Mesenchymal stem cell (in vitro differentiated cells and primary cell): Measurements from ENCODE around the gene LAMP2.
A peak's percentile ranks its signal among the peaks of the same experiment; 100 is the strongest.

Source experiments
- DNase-seq: peaks from one replicate; pipeline ENCODE4 v3.0.0-alpha.2; 2013
- H2AFZ ChIP-seq: one replicate; pipeline ENCODE4 v1.6.1; 2013; ENCODE audit warnings: low read depth, mild to moderate bottlenecking, control low read depth, inconsistent platforms, low read length, moderate library complexity
- H2AK5ac ChIP-seq: 2 replicates; pipeline ENCODE4 v1.6.1; 2013; ENCODE audit warnings: low read length, moderate library complexity, mild to moderate bottlenecking, inconsistent platforms; ENCODE audit not compliant: severe bottlenecking
- H2BK120ac ChIP-seq: one replicate; pipeline ENCODE4 v1.6.1; 2013; ENCODE audit warnings: low read depth, mild to moderate bottlenecking, inconsistent platforms, low read length, moderate library complexity
- H2BK12ac ChIP-seq, 2 experiments: one replicate each; pipeline ENCODE4 v1.6.1; 2013; ENCODE audit warnings: inconsistent platforms in 2 of 2, low read length in 2 of 2, mild to moderate bottlenecking in 2 of 2, moderate library complexity in 2 of 2, control low read depth in 1 of 2
- H2BK15ac ChIP-seq: one replicate; pipeline ENCODE4 v1.6.1; 2013; ENCODE audit warnings: mild to moderate bottlenecking, low read depth, inconsistent platforms; ENCODE audit not compliant: poor library complexity, severe bottlenecking
- H2BK5ac ChIP-seq: 2 replicates; pipeline ENCODE4 v1.6.1; 2013; ENCODE audit warnings: low read depth, mild to moderate bottlenecking, low read length, control low read depth, inconsistent platforms; ENCODE audit not compliant: poor library complexity, severe bottlenecking
- H3K14ac ChIP-seq, 2 experiments: one replicate each; pipeline ENCODE4 v1.6.1; 2013; ENCODE audit warnings: inconsistent platforms in 2 of 2, low read length in 2 of 2, control low read depth in 1 of 2, mild to moderate bottlenecking in 1 of 2, moderate library complexity in 1 of 2
- H3K18ac ChIP-seq, 2 experiments: one replicate each; pipeline ENCODE4 v1.6.1; 2013; ENCODE audit warnings: inconsistent platforms in 2 of 2, low read length in 2 of 2, control low read depth in 1 of 2, low read depth in 1 of 2, mild to moderate bottlenecking in 1 of 2
- H3K23ac ChIP-seq, 2 experiments: one replicate each; pipeline ENCODE4 v1.6.1; 2013; ENCODE audit warnings: inconsistent platforms in 2 of 2, low read length in 2 of 2, mild to moderate bottlenecking in 2 of 2, moderate library complexity in 2 of 2, control low read depth in 1 of 2
- H3K27ac ChIP-seq: 2 replicates; pipeline ENCODE4 v1.5.1; 2013; ENCODE audit warnings: mild to moderate bottlenecking, moderate library complexity, low read length, control low read depth, inconsistent platforms; ENCODE audit not compliant: poor library complexity, severe bottlenecking
- H3K27me3 ChIP-seq, 2 experiments: 2 replicates each; pipeline versions ENCODE4 v1.6.1 to v1.7.0; 2013; ENCODE audit warnings: low read length in 2 of 2, mild to moderate bottlenecking in 2 of 2, moderate library complexity in 2 of 2, control low read depth in 1 of 2, inconsistent platforms in 1 of 2; ENCODE audit not compliant: control insufficient read depth in 1 of 2, insufficient read depth in 1 of 2
- H3K36me3 ChIP-seq, 2 experiments: 2 replicates each; pipeline versions ENCODE4 v1.6.1 to v1.7.0; 2013; ENCODE audit warnings: low read length in 2 of 2, control low read depth in 1 of 2, inconsistent platforms in 1 of 2, low read depth in 1 of 2, mild to moderate bottlenecking in 1 of 2; ENCODE audit not compliant: insufficient read depth in 2 of 2, control insufficient read depth in 1 of 2
- H3K4ac ChIP-seq, 2 experiments: one replicate each; pipeline ENCODE4 v1.6.1; 2013; ENCODE audit warnings: inconsistent platforms in 2 of 2, low read length in 2 of 2, mild to moderate bottlenecking in 2 of 2, moderate library complexity in 2 of 2, control low read depth in 1 of 2, low read depth in 1 of 2
- H3K4me1 ChIP-seq: 2 replicates; pipeline ENCODE4 v1.6.1; 2013; ENCODE audit warnings: low read depth, low read length, control low read depth; ENCODE audit not compliant: control insufficient read depth, insufficient read depth
- H3K4me2 ChIP-seq: 2 replicates; pipeline ENCODE4 v1.6.1; 2013; ENCODE audit warnings: low read length, mild to moderate bottlenecking, inconsistent platforms; ENCODE audit not compliant: poor library complexity, severe bottlenecking
- H3K4me3 ChIP-seq, 2 experiments: 2 replicates each; pipeline versions ENCODE4 v1.5.1 to v1.7.0; 2013; ENCODE audit warnings: low read length in 2 of 2, mild to moderate bottlenecking in 2 of 2, control low read depth in 1 of 2, low read depth in 1 of 2; ENCODE audit not compliant: insufficient read depth in 1 of 2
- H3K79me1 ChIP-seq: replicated peaks from 2 replicates; pipeline ENCODE4 v1.6.1; 2013; ENCODE audit warnings: mild to moderate bottlenecking, control low read depth, low read length, inconsistent platforms; ENCODE audit not compliant: poor library complexity, severe bottlenecking
- H3K9ac ChIP-seq: 2 replicates; pipeline ENCODE4 v1.7.0; 2013; ENCODE audit warnings: mild to moderate bottlenecking, low read length, moderate library complexity
- H3K9me3 ChIP-seq: 2 replicates; pipeline ENCODE4 v1.7.0; 2013; ENCODE audit warnings: mild to moderate bottlenecking, low read length; ENCODE audit not compliant: control insufficient read depth
- H4K8ac ChIP-seq: one replicate; pipeline ENCODE4 v1.6.1; 2013; ENCODE audit warnings: inconsistent platforms, mild to moderate bottlenecking, low read length, moderate library complexity
- H4K91ac ChIP-seq: one replicate; pipeline ENCODE4 v1.6.1; 2013; ENCODE audit warnings: mild to moderate bottlenecking, low read length, inconsistent platforms
- WGBS: methylation state at CpG from one replicate; pipeline ENCODE4 v1.1.7; 2013; ENCODE audit warnings: mixed read lengths; 5-methylcytosine and 5-hydroxymethylcytosine counted together

LAMP2 gene

GRCh38 chrX:120486786-120487185 lies 17.7 kb upstream of the LAMP2 start:
- no peak overlapping the region for H2AK5ac ChIP-seq
- no peaks in the 10 kb centered on the region for H3K79me1 ChIP-seq
- no peak overlapping the region for H2BK120ac ChIP-seq
- H2AFZ ChIP-seq = no peak overlapping the region
- no peak overlapping the region for H2BK12ac ChIP-seq
- H3K23ac ChIP-seq = no peak overlapping the region
- no peak overlapping the region for H3K18ac ChIP-seq
- no peak overlapping the region for H2BK15ac ChIP-seq
- peaks cover 0 to 3% of the 10 kb centered on the region in 2 experiments for H3K27me3 ChIP-seq
- no peak overlapping the region for H2BK5ac ChIP-seq
- peak overlapping the region; percentile 54 for H3K4me2 ChIP-seq
- no peak overlapping the region for H3K14ac ChIP-seq
- no peak overlapping the region for H4K8ac ChIP-seq
- no peak overlapping the region for H4K91ac ChIP-seq
- peaks cover 2% of the 10 kb centered on the region for H3K4me1 ChIP-seq
- no peak overlapping the region for H3K4me3 ChIP-seq
- H3K27ac ChIP-seq = no peak overlapping the region
- H3K9ac ChIP-seq = no peak overlapping the region
- H3K9me3 ChIP-seq = no peaks in the 10 kb centered on the region
- H3K4ac ChIP-seq = no peak overlapping the region
- 65% methylated on average over 7 of the region's 9 CpGs for WGBS
- DNase-seq = no peak
- H3K36me3 ChIP-seq = no peaks in the 10 kb centered on the region

GRCh38 chrX:120485638-120486520 lies 16.8 kb upstream of the LAMP2 start:
- no peaks in the 10 kb centered on the region for H3K9me3 ChIP-seq
- H2BK5ac ChIP-seq = no peak overlapping the region
- peak overlapping the region; percentile 90 for H3K9ac ChIP-seq
- no peak overlapping the region for H3K23ac ChIP-seq
- no peak overlapping the region for H3K4ac ChIP-seq
- 8% methylated on average over 29 of the region's 39 CpGs for WGBS
- H4K8ac ChIP-seq = peak overlapping the region; percentile 90
- no peaks in the 10 kb centered on the region for H3K79me1 ChIP-seq
- H3K4me1 ChIP-seq = peaks cover 2% of the 10 kb centered on the region
- peak overlapping the region in 1 of 2 experiments; percentile 21 for H3K18ac ChIP-seq
- H3K36me3 ChIP-seq = no peaks in the 10 kb centered on the region
- H3K27ac ChIP-seq = peak overlapping the region; percentile 28
- no peak overlapping the region for H2BK15ac ChIP-seq
- no peak overlapping the region for H2AK5ac ChIP-seq
- DNase-seq = peak; percentile 78
- peak overlapping the region; percentile 34 for H2BK120ac ChIP-seq
- peak overlapping the region; percentile 57 for H3K4me2 ChIP-seq
- H3K14ac ChIP-seq = no peak overlapping the region
- H4K91ac ChIP-seq = peak overlapping the region; percentile 80
- peak overlapping the region; percentile 52 to 78 for H3K4me3 ChIP-seq
- H2AFZ ChIP-seq = peak overlapping the region; percentile 14
- peaks cover 0 to 5% of the 10 kb centered on the region in 2 experiments for H3K27me3 ChIP-seq
- H2BK12ac ChIP-seq = peak overlapping the region in 1 of 2 experiments; percentile 6

- Histone ChIP-seq H3K36me3 (no peaks in the 10 kb centered on the region), H3K9me3 (no peaks in the 10 kb centered on the region), H3K4me2 (no peak overlapping the region), H3K9ac (peak overlapping the region; percentile 90), H3K4me1 (peaks cover 2% of the 10 kb centered on the region), H3K4ac (no peak overlapping the region), H2AFZ (no peak overlapping the region), H2BK5ac (no peak overlapping the region), H4K91ac (no peak overlapping the region), H3K14ac (no peak overlapping the region), H3K27me3 (peaks cover 0 to 5% of the 10 kb centered on the region in 2 experiments), H2BK12ac (no peak overlapping the region), H2BK15ac (no peak overlapping the region), H3K18ac (no peak overlapping the region), H2AK5ac (no peak overlapping the region), H3K79me1 (no peaks in the 10 kb centered on the region), H3K23ac (no peak overlapping the region), H4K8ac (no peak overlapping the region), H3K4me3 (peak overlapping the region in 1 of 2 experiments; percentile 78), H3K27ac (no peak overlapping the region), H2BK120ac (no peak overlapping the region)
- no peak for DNase-seq
- 94% methylated on average over 3 of the region's 3 CpGs for WGBS
These were observed 16.2 kb upstream of the LAMP2 start for GRCh38 chrX:120485315-120485637.

- Histone ChIP-seq H3K27ac (no peak overlapping the region), H3K79me1 (no peaks in the 10 kb centered on the region), H2BK5ac (no peak overlapping the region), H2BK12ac (no peak overlapping the region), H3K18ac (no peak overlapping the region), H3K36me3 (no peaks in the 10 kb centered on the region), H3K4ac (no peak overlapping the region), H3K27me3 (peaks cover 0 to 8% of the 10 kb centered on the region in 2 experiments), H4K8ac (no peak overlapping the region), H2AK5ac (no peak overlapping the region), H3K14ac (no peak overlapping the region), H2AFZ (no peak overlapping the region), H3K9me3 (no peaks in the 10 kb centered on the region), H2BK15ac (no peak overlapping the region), H3K9ac (no peak overlapping the region), H3K4me2 (no peak overlapping the region), H2BK120ac (no peak overlapping the region), H3K4me3 (no peak overlapping the region), H4K91ac (no peak overlapping the region), H3K4me1 (no peaks in the 10 kb centered on the region), H3K23ac (no peak overlapping the region)
- no peak for DNase-seq
- 83% methylated on average over 3 of the region's 3 CpGs for WGBS
These were observed 8.4 kb upstream of the LAMP2 start for GRCh38 chrX:120477453-120477852.
